ENCODE data around the gene ADNP. TPM values are rescaled to one million over a fixed set of nuclear protein-coding genes. Genes with fewer than 3 reads are reported as not detected.
A peak's percentile ranks its signal among the peaks of the same experiment; 100 is the strongest.
"Not testable (repeated sequence)": the region's sequence is repeated elsewhere in the genome, so short reads cannot be mapped to it uniquely, and the experiment has no call there.

The ADNP gene
- polyA plus RNA-seq (ENCODE audit: insufficient read length in 4 of 4) = 100 to 1,000 TPM; 112 to 122 (median 116) TPM

GRCh38 chr20:50931306-50932015 is at the start of gene ADNP:
ADNP (minus strand) TSS chr20:50931437; CDS start chr20:50903996, 27,441 bp downstream.
- DNase-seq (ENCODE audit: low read depth in 4 of 4, low spot score in 2 of 4) = peak; percentile 92 to 96 (median 93)

DNA sequence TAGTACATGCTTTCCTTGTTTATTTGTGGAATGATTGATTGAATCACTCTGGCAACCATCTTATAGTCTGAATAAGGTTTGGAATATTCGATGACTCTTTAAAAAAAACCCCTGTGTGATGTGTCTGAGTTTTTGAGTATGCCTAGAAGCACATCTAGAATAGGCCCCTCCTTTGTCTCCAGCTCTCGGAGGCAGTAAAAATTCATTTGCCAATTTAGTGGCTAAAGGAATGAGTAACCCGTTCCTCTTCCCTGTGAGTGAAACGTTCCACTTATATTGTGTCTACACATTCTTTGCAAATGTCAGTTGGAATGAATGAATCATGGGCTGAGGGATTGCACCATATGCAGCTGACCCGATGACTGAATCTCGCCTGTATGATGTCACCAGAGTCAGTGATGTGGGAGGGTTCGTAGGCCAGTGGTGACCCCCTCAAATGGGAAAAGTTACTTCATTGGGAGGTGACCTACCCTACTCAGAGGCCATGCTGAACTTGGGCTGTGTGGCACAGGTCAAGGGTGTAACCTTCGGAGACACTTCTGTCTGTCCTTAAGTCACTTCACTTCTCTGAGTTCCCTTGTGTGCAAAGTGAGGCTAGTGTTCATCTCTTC is 48.9 kb upstream of the ADNP start:
- no peak for DNase-seq (ENCODE audit: low read depth in 4 of 4, low spot score in 2 of 4)

DNA sequence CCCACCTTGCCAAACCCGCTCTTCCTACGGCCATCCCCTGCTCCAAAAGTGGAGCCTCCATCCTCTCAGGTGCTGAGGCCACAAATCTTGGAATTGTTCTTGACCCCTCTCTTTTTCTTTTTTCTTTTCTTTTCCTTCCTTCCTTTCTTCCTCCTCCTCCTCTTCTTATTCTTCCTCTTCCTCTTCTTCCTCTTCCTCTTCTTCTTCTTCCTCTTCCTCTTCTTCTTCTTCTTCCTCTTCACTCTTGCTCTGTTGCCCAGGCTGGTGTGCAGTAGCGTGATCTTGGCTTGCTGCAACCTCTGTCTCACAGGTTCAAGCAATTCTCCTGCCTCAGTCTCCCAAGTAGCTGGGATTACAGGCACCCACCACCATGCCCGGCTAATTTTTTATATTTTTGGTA is 47.3 kb upstream of the ADNP start:
- not testable (repeated sequence) for DNase-seq (ENCODE audit: low read depth in 4 of 4, low spot score in 2 of 4)

GRCh38 chr20:50977066-50978021 is 46.1 kb upstream of the ADNP start:
- no peak for DNase-seq (ENCODE audit: low read depth in 4 of 4, low spot score in 2 of 4)

GRCh38 chr20:50975701-50976330 is 44.6 kb upstream of the ADNP start:
- no peak for DNase-seq (ENCODE audit: low read depth in 4 of 4, low spot score in 2 of 4)

DNA sequence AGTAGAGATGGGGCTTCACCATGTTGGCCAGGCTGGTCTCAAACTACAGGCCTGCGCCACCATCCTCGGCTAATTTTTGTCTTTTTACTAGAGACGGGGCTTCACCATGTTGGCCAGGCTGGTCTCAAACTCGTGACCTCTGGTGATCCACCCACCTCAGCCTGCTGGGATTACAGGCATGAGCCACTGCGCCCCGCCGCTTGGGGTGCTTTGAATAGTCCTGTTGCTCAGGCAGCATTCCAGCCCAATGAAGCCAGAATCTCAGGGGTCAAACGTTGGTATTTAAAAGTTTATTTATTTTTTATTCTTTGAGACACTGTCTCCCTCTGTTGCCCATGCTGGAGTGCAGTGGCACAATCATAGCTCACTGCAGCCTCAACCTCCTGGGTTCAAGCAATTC is 38.7 kb upstream of the ADNP start:
- no peak for DNase-seq (ENCODE audit: low read depth in 4 of 4, low spot score in 2 of 4)

GRCh38 chr20:50969435-50969834 is 38.2 kb upstream of the ADNP start:
- no peak for DNase-seq (ENCODE audit: low read depth in 4 of 4, low spot score in 2 of 4)

- no peak for DNase-seq (ENCODE audit: low read depth in 4 of 4, low spot score in 2 of 4)
These were observed 37.1 kb upstream of the ADNP start for GRCh38 chr20:50968289-50968688.

DNA sequence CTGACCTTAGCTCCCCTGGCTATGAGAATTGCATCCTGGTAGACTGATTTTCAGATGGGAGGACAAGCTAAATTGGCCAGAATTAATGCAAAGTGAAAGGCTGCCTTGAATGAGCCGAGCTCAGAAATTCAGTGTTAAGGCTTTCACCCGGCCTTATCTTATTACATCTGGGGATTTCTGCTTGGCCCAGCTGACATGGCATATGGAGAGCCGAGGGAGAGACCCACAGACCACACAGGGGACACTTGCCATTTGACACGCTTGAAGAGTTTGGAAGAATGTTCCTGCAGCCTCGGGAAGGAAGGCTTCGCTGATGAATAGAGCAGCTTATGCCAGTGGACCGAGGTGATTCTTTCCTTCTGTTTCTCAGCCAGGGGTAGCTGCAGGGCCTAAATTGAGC is 36.3 kb upstream of the ADNP start:
- DNase-seq (ENCODE audit: low read depth in 4 of 4, low spot score in 2 of 4) = peak in 2 of 4 donors; percentile 38 to 55

- DNase-seq (ENCODE audit: low read depth in 4 of 4, low spot score in 2 of 4) = no peak
These were observed 28.4 kb upstream of the ADNP start for GRCh38 chr20:50959543-50960126.

- peak; percentile 88 to 92 (median 89) for DNase-seq (ENCODE audit: low read depth in 4 of 4, low spot score in 2 of 4)
These were observed 27.6 kb upstream of the ADNP start, which contains the start of gene MOCS3 for GRCh38 chr20:50958615-50959542. MOCS3 (plus strand) TSS chr20:50958818; CDS start chr20:50958843, 25 bp downstream.

- peak in 1 of 4 donors; percentile 89 for DNase-seq (ENCODE audit: low read depth in 4 of 4, low spot score in 2 of 4)
These were observed 26.8 kb upstream of the ADNP start, which contains the start of gene DPM1 for GRCh38 chr20:50957798-50958614. DPM1 (minus strand) TSS chr20:50958532; CDS start chr20:50958523, 9 bp downstream.

GRCh38 chr20:50957276-50957675 is 26.0 kb upstream of the ADNP start:
- DNase-seq (ENCODE audit: low read depth in 4 of 4, low spot score in 2 of 4) = no peak

- DNase-seq (ENCODE audit: low read depth in 4 of 4, low spot score in 2 of 4) = no peak
These were observed 22.6 kb upstream of the ADNP start for GRCh38 chr20:50953821-50954220.

- no peak for DNase-seq (ENCODE audit: low read depth in 4 of 4, low spot score in 2 of 4)
These were observed 22.0 kb upstream of the ADNP start for GRCh38 chr20:50953196-50953595.

DNA sequence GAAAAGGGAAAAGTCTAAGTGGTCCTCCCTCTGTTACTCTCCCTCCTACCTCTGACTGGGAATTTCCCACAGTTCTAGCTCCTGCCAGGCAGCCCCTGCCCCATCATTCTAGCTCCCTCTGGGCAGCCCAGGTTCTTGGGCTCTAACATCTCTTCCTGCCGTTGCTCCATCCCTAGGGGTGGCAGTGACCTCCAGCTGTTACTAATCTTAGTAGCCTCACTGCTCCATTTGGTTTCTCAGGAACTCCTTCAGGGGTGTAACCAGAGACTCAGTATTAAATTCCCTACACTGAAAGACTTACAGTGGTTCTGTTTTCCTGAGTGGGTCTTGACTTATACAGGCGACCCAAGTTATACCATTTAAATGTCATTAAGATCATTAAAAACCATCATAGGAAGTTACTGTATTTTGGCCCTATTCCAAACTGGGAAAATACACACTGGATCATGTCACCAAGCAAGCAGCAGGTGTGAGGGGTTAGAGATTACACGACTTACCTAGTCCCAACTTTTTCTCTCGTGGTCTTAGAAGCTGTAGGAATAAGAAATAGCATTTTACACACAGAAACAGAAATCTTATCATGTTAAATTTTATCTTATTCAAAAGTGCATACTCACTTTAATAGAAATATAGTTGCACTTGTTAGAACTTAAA is 17.0 kb upstream of the ADNP start:
- no peak for DNase-seq (ENCODE audit: low read depth in 4 of 4, low spot score in 2 of 4)

GRCh38 chr20:50943069-50943468 is 11.8 kb upstream of the ADNP start:
- DNase-seq (ENCODE audit: low read depth in 4 of 4, low spot score in 2 of 4) = no peak

- no peak for DNase-seq (ENCODE audit: low read depth in 4 of 4, low spot score in 2 of 4)
These were observed 2.4 kb upstream of the ADNP start for GRCh38 chr20:50933589-50933988.

All from left renal cortex interstitium (tissue), 4 donors.